HS-5 (cell line): ENCODE measurements around the gene COL11A1.

Experiments used
- DNase-seq: peaks from one replicate; pipeline ENCODE4 v3.0.0-alpha.2; 2012; ENCODE audit warnings: low read depth

Gene COL11A1

GRCh38 chr1:102899935-102900334 is 208.4 kb downstream of the COL11A1 start:
- DNase-seq: no peak

GRCh38 chr1:102897557-102897956 is 210.8 kb downstream of the COL11A1 start:
- peak; percentile 53 for DNase-seq

- DNase-seq: no peak
Observed at GRCh38 chr1:102896771-102897170, 211.6 kb downstream of the COL11A1 start.

- no peak for DNase-seq
Observed at GRCh38 chr1:102896286-102896685, 212.0 kb downstream of the COL11A1 start.

GRCh38 chr1:102891868-102892625 is 216.3 kb downstream of the COL11A1 start:
- DNase-seq: peak; percentile 81

- no peak for DNase-seq
Observed at GRCh38 chr1:102886638-102887037, 221.7 kb downstream of the COL11A1 start.

- DNase-seq: no peak
Observed at GRCh38 chr1:102884238-102884637, 224.1 kb downstream of the COL11A1 start.

GRCh38 chr1:102879439-102879993 is 228.8 kb downstream of the COL11A1 start:
- peak; percentile 93 for DNase-seq

- no peak for DNase-seq
Observed at GRCh38 chr1:102875756-102876155, 232.6 kb downstream of the COL11A1 start.

- DNase-seq: no peak
Observed at GRCh38 chr1:102872526-102872925, 235.8 kb downstream of the COL11A1 start.

- DNase-seq: no peak
Observed at GRCh38 chr1:102872097-102872496, 236.2 kb downstream of the COL11A1 start.

- DNase-seq: no peak
Observed at GRCh38 chr1:102863704-102864103, 244.6 kb downstream of the COL11A1 start.

- DNase-seq: no peak
Observed at GRCh38 chr1:102861247-102861646, 247.1 kb downstream of the COL11A1 start.

GRCh38 chr1:102858695-102859094 is 249.6 kb downstream of the COL11A1 start:
- DNase-seq: peak; percentile 79

GRCh38 chr1:102857251-102857650 is 251.1 kb downstream of the COL11A1 start:
- no peak for DNase-seq

GRCh38 chr1:102853701-102854187 is 254.6 kb downstream of the COL11A1 start:
- no peak for DNase-seq

GRCh38 chr1:102853136-102853535 is 255.2 kb downstream of the COL11A1 start:
- DNase-seq: no peak

- no peak for DNase-seq
Observed at GRCh38 chr1:102852613-102853012, 255.7 kb downstream of the COL11A1 start.

- no peak for DNase-seq
Observed at GRCh38 chr1:102851616-102852015, 256.7 kb downstream of the COL11A1 start.

GRCh38 chr1:102842606-102843005 is 265.7 kb downstream of the COL11A1 start:
- DNase-seq: no peak

GRCh38 chr1:102840741-102841140 is 267.6 kb downstream of the COL11A1 start:
- DNase-seq: no peak

- no peak for DNase-seq
Observed at GRCh38 chr1:102838016-102838415, 270.3 kb downstream of the COL11A1 start.

GRCh38 chr1:102837551-102837950 is 270.8 kb downstream of the COL11A1 start:
- no peak for DNase-seq

- no peak for DNase-seq
Observed at GRCh38 chr1:102836991-102837390, 271.3 kb downstream of the COL11A1 start.
